Gastrocnemius medialis (tissue), 4 donors: ENCODE measurements around the gene RBFOX1. TPM values are rescaled to one million over a fixed set of nuclear protein-coding genes. Genes with fewer than 3 reads are reported as not detected.
A peak's percentile ranks its signal among the peaks of the same experiment; 100 is the strongest.

Source experiments
- ATAC-seq, 2 donors: fragments of 150-250 bp; one replicate each; pipeline ENCODE4 v1.9.1; 2016
- DNase-seq, 2 donors: peaks; one replicate each; pipeline ENCODE4 v3.0.0-alpha.2; 2019
- H3K27ac ChIP-seq, 4 donors: fragments of 200-600 bp; sonication (generic); 1 replicate in 1 of 4; 2 replicates in 3 of 4; pipeline ENCODE4 v1.5.1; 2016 to 2018; ENCODE audit warnings: mild to moderate bottlenecking in 2 of 4, moderate library complexity in 1 of 4
- H3K27me3 ChIP-seq, 3 donors: fragments of 200-600 bp; sonication (generic) in 2 of 3; 1 replicate in 1 of 3; 2 replicates in 2 of 3; pipeline versions ENCODE4 v1.5.1 to v1.6.0; 2016 to 2019; ENCODE audit warnings: mild to moderate bottlenecking in 1 of 3, moderate library complexity in 1 of 3
- H3K36me3 ChIP-seq, 2 donors: fragments of 200-600 bp; sonication (generic) in 1 of 2; one replicate each; pipeline ENCODE4 v1.5.1; 2017 to 2018
- H3K4me1 ChIP-seq, 2 donors: fragments of 200-600 bp; sonication (generic) in 1 of 2; one replicate each; pipeline ENCODE4 v1.5.1; 2016 to 2017; ENCODE audit warnings: mild to moderate bottlenecking in 2 of 2
- H3K4me3 ChIP-seq, 4 donors: fragments of 200-600 bp; sonication (generic) in 3 of 4; 1 replicate in 1 of 4; 2 replicates in 3 of 4; pipeline ENCODE4 v1.5.1; 2016 to 2019; ENCODE audit warnings: mild to moderate bottlenecking in 2 of 4
- H3K9me3 ChIP-seq, 3 donors: fragments of 200-600 bp; sonication (generic) in 2 of 3; 1 replicate in 1 of 3; 2 replicates in 2 of 3; pipeline ENCODE4 v1.5.1; 2016 to 2019
- POLR2A ChIP-seq, 2 donors: fragments of 450-650 bp; IDR thresholded peaks; one replicate each; pipeline ENCODE4 v1.6.1; 2017; ENCODE audit warnings: antibody characterized with exemption in 2 of 2, mild to moderate bottlenecking in 2 of 2, moderate library complexity in 2 of 2
- in situ Hi-C, 4 donors: fragments of 200-750 bp; cut with MboI; loops; one replicate each; pipeline versions ENCODE4 v1.15.0 to v1.8.0; 2017; ENCODE audit warnings: low sequenced_read_pairs in 4 of 4
- intact Hi-C: fragments of 100-400 bp; cut with DNase I; formaldehyde crosslinking; loops from one replicate; pipeline ENCODE4 v1.15.1; 2023; ENCODE audit warnings: low total_unique reads
- total RNA-seq, 4 donors: library from RNA; depleted of rRNA; stranded (reverse); fragments of >200 nt; gene quantifications; one replicate each; pipeline versions ENCODE4 v1.1.0 to v1.2.3, GENCODE V29; 2016
- TF ChIP-seq, protein P1 (sequence below), 5 experiments: fragments of 450-650 bp in 3 of 5; fragments of 200-600 bp in 2 of 5; sonication (generic) in 2 of 5; IDR thresholded peaks in 4 of 5; conservative IDR thresholded peaks in 1 of 5; 1 replicate in 4 of 5; 2 replicates in 1 of 5; pipeline ENCODE4 v1.5.1; 2016 to 2019; ENCODE audit warnings: antibody characterized with exemption in 5 of 5, mild to moderate bottlenecking in 3 of 5, moderate library complexity in 3 of 5

RBFOX1 gene
- total RNA-seq, 4 donors from 2014 or later = 42.5 to 98.8 (median 58.6) TPM

DNA sequence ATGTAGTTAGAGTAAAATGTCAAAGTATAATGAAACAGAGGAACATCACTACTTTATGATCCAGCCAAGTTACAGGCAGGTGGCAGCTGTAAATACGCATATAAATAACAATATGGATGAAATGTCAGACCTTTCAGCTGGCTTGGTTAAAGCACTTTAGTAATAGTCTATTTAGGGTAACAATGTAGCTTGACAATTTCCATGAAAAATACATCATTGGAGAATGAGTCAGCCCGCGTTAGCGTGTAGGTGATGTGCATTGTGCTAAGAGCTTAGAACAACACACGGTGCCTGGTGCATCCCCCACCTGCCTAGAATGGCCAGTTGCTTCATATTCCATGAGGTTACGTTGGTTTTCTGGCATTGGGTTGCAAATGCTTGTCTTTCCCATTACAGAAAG lies 119.4 kb downstream of the RBFOX1 start:
- intact Hi-C loops (loop anchor here (2.0 to 5.0 kb wide), 3 partner anchors 47 to 125 kb away; no protein-coding TSS in a partner anchor), in situ Hi-C loops (no loop called here)
- H3K36me3 ChIP-seq = no peaks in the 10 kb centered on the region
- peak overlapping the region; percentile 77 to 92 (median 86) for H3K27ac ChIP-seq
- H3K4me1 ChIP-seq = peaks cover 22 to 34% of the 10 kb centered on the region in 2 donors
- H3K27me3 ChIP-seq = no peaks in the 10 kb centered on the region
- ATAC-seq (peak; percentile 42 to 73), DNase-seq (peak; percentile 57 to 68)
- TF ChIP-seq, protein P1, sequence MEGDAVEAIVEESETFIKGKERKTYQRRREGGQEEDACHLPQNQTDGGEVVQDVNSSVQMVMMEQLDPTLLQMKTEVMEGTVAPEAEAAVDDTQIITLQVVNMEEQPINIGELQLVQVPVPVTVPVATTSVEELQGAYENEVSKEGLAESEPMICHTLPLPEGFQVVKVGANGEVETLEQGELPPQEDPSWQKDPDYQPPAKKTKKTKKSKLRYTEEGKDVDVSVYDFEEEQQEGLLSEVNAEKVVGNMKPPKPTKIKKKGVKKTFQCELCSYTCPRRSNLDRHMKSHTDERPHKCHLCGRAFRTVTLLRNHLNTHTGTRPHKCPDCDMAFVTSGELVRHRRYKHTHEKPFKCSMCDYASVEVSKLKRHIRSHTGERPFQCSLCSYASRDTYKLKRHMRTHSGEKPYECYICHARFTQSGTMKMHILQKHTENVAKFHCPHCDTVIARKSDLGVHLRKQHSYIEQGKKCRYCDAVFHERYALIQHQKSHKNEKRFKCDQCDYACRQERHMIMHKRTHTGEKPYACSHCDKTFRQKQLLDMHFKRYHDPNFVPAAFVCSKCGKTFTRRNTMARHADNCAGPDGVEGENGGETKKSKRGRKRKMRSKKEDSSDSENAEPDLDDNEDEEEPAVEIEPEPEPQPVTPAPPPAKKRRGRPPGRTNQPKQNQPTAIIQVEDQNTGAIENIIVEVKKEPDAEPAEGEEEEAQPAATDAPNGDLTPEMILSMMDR (IDR thresholded peaks at IDR 0.05 in 4 of 5, conservative IDR thresholded peaks at IDR 0.05 in 1 of 5) = no peak
- TF ChIP-seq POLR2A (IDR thresholded peaks at IDR 0.05) = no peak
- no peaks in the 10 kb centered on the region for H3K9me3 ChIP-seq
- H3K4me3 ChIP-seq = no peak overlapping the region

DNA sequence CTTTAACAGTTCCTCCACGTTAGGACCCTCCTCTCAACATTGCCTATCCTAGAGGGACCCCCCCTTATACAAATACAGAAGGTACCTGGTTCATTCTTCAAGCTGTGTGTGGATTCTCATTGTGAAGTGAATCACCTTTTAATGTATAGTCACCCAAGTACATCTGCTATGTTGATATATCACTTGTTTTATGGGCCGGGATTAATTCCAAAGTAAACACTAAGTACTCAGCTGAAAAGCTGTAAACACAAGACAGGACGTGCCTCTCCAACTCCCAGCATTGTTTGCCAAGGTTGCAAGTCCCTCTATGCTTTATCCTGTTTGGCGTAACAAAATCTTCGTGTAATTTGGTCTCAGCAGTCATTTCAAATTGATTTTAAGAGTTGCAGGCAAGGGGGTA lies 123.6 kb downstream of the RBFOX1 start:
- no peaks in the 10 kb centered on the region for H3K36me3 ChIP-seq
- in situ Hi-C loops = no loop called here
- intact Hi-C loops = no loop called here

DNA sequence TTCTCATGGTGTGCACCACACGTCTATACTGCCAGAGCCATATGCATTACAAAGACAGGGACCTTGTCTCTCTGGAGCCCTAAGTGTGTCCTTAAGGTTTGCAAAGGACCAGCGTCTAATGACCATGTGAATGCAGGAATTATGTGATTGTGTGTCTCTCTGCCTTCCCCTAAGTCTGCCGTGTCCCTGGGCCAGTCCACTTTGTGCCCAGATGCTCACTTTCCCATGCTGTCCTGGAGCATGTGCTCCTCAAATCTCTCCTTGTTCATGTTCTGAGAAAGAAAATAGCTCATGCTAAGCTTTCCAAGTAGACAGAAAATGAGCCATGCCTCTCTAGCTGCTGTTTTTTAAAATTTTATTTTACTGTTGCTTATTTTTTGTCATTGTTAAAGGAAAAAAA lies 125.5 kb downstream of the RBFOX1 start:
- DNase-seq = no peak
- no peaks in the 10 kb centered on the region for H3K27me3 ChIP-seq
- no peak overlapping the region for H3K27ac ChIP-seq
- no peaks in the 10 kb centered on the region for H3K9me3 ChIP-seq
- no peak for ATAC-seq
- intact Hi-C loops = no loop called here
- TF ChIP-seq, protein P1 (IDR thresholded peaks at IDR 0.05 in 4 of 5, conservative IDR thresholded peaks at IDR 0.05 in 1 of 5) = no peak
- no peak for TF ChIP-seq POLR2A (IDR thresholded peaks at IDR 0.05)
- in situ Hi-C loops = no loop called here
- no peak overlapping the region for H3K4me3 ChIP-seq
- no peaks in the 10 kb centered on the region for H3K4me1 ChIP-seq
- H3K36me3 ChIP-seq = no peaks in the 10 kb centered on the region

More for the DNA sequence above, 123.6 kb downstream of the RBFOX1 start:
- H3K27me3 ChIP-seq = no peaks in the 10 kb centered on the region
- H3K4me3 ChIP-seq = no peak overlapping the region
- DNase-seq = no peak
- ATAC-seq = no peak
- no peaks in the 10 kb centered on the region for H3K9me3 ChIP-seq
- TF ChIP-seq POLR2A (IDR thresholded peaks at IDR 0.05) = no peak
- TF ChIP-seq, protein P1 (IDR thresholded peaks at IDR 0.05 in 4 of 5, conservative IDR thresholded peaks at IDR 0.05 in 1 of 5) = no peak
- no peak overlapping the region for H3K27ac ChIP-seq
- H3K4me1 ChIP-seq = peaks cover 13 to 16% of the 10 kb centered on the region in 2 donors

DNA sequence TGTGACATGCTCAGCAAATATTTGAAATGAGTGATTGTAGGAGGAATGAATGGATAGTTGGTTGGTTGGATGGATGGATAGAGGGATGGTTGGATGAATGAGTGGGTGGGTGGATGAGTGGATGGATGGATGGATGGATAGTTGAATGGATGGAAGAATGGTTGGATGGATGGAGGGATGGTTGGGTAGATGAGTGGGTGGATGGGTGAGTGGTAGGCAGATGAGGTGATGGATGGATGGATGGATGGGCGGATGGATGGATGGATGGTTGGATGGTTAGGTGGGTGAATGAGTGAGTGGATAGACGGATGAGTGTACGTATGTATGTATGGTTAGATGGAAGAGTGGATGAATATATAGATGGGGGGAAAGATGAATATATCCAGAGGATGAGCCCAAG lies 137.7 kb downstream of the RBFOX1 start:
- no peak for ATAC-seq
- Histone ChIP-seq H3K4me1 (peaks cover 9 to 10% of the 10 kb centered on the region in 2 donors), H3K27ac (no peak overlapping the region), H3K4me3 (no peak overlapping the region), H3K9me3 (no peaks in the 10 kb centered on the region), H3K27me3 (no peaks in the 10 kb centered on the region), H3K36me3 (no peaks in the 10 kb centered on the region)
- intact Hi-C loops = no loop called here
- DNase-seq = no peak
- in situ Hi-C loops = no loop called here
- TF ChIP-seq POLR2A (IDR thresholded peaks at IDR 0.05) = no peak

DNA sequence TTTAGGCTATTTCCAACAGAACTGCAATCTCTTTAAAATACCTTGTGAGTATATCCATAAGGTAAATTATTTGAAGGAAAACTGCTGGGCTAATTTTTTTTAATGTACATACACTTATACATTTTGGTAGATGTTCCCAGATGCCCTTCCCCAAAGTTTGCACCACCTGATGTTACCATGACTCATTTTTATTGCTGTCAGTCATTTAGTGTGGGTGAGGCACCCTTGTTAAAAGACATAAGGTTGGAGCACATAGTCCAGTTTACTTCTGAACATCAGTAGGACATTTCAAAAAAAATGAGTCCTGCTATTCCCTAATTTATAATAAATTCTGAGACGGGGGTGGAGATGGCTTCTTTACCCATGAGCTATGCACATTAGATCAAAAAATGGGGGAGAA lies 138.6 kb downstream of the RBFOX1 start:
- ATAC-seq (no peak), DNase-seq (no peak)
- H3K27me3 ChIP-seq = no peaks in the 10 kb centered on the region
- no peak overlapping the region for H3K4me3 ChIP-seq
- no peaks in the 10 kb centered on the region for H3K9me3 ChIP-seq
- peak overlapping the region in 1 of 4 donors; percentile 37 for H3K27ac ChIP-seq
- intact Hi-C loops (no loop called here), in situ Hi-C loops (no loop called here)
- no peak for TF ChIP-seq POLR2A (IDR thresholded peaks at IDR 0.05)
- TF ChIP-seq, protein P1 (IDR thresholded peaks at IDR 0.05 in 4 of 5, conservative IDR thresholded peaks at IDR 0.05 in 1 of 5) = no peak
- H3K4me1 ChIP-seq = peaks cover 9 to 10% of the 10 kb centered on the region in 2 donors
- no peaks in the 10 kb centered on the region for H3K36me3 ChIP-seq
